Peyer's patch (tissue), 4 donors: ENCODE data around the gene HSF4.

Source experiments
- POLR2A ChIP-seq, 2 donors: fragments of 450-650 bp; IDR thresholded peaks; one replicate each; pipeline ENCODE4 v1.5.1; 2017; ENCODE audit warnings: antibody characterized with exemption in 2 of 2, mild to moderate bottlenecking in 2 of 2, moderate library complexity in 2 of 2
- TF ChIP-seq, protein P1 (sequence below), 6 experiments: fragments of 450-650 bp in 4 of 6; fragments of 200-600 bp in 2 of 6; sonication (generic) in 1 of 6; IDR thresholded peaks; one replicate each; pipeline ENCODE4 v1.5.1; 2017 to 2019; ENCODE audit warnings: antibody characterized with exemption in 6 of 6, mild to moderate bottlenecking in 3 of 6, moderate library complexity in 1 of 6

DNA sequence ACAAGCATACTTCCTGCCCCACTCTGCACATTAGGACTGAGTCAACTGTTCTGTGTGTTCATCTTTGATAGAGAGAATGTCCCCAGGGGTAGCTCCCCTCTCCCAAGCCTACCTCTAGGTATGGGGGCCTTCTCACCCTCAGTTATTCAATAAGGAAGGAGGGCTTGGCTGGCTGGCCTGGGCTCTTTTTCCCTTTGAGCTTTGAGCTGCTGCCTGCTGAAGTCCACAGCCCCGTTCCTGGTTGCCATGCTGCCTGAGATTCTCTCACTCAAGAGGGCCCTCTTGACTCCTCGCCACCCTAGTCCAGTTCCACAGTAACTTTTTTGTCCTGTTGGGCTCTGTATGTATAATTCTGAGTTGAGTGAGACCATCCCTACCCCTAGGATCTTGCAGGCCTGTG is 18.8 kb upstream of the HSF4 start:
- TF ChIP-seq, protein P1, sequence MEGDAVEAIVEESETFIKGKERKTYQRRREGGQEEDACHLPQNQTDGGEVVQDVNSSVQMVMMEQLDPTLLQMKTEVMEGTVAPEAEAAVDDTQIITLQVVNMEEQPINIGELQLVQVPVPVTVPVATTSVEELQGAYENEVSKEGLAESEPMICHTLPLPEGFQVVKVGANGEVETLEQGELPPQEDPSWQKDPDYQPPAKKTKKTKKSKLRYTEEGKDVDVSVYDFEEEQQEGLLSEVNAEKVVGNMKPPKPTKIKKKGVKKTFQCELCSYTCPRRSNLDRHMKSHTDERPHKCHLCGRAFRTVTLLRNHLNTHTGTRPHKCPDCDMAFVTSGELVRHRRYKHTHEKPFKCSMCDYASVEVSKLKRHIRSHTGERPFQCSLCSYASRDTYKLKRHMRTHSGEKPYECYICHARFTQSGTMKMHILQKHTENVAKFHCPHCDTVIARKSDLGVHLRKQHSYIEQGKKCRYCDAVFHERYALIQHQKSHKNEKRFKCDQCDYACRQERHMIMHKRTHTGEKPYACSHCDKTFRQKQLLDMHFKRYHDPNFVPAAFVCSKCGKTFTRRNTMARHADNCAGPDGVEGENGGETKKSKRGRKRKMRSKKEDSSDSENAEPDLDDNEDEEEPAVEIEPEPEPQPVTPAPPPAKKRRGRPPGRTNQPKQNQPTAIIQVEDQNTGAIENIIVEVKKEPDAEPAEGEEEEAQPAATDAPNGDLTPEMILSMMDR (IDR thresholded peaks at IDR 0.05) = no peak
- TF ChIP-seq POLR2A (IDR thresholded peaks at IDR 0.05) = no peak
